ENCODE measurements around the gene DLK1. TPM values are rescaled to one million over a fixed set of nuclear protein-coding genes. Genes with fewer than 3 reads are reported as not detected.

The DLK1 gene
- total RNA-seq, 1 donor from 2014 or later, result not detected

DNA sequence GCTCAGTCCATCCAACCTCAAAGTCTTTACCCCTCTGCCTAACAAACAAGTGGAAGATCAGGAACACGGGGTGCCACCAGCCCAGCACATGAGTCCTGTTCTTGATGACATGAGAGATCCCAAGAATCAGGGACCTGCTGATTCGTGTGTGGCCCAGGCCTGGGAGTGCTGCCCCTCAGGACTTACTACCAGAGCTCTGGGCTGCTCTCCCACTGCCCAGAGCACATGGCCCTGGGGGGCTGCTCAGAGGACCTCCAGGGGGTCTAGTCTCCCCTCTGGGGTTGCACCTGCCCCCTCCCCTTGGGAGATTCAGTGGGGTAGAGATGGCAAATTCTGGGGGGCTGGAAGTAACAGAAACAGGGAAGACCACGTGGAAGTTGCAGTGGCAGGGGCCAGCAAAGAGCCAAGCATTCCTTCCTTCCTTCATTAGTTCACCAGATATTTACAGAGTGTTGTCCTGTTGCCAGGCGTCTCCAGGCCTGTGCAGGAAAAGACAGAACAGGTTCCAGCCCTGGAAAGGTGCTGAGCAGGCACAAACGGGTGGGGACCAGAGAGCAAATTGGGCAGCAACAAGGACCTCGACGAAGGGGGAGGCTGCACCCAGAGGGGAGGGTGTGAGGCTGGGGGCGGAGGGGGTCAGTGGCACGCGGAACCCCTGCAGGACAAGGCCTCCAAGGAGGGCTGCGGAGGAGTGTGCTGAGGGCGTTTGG is 54.1 kb downstream of the DLK1 start:
- H3K4me3 Mint-ChIP-seq, result no peak overlapping the region
- no peaks in the 10 kb centered on the region for H3K27me3 Mint-ChIP-seq
- H3K9me3 Mint-ChIP-seq, result no peaks in the 10 kb centered on the region
- H3K27ac Mint-ChIP-seq, result no peak overlapping the region
- no peak for DNase-seq
- H3K36me3 Mint-ChIP-seq (ENCODE audit: low read depth), result no peaks in the 10 kb centered on the region
- intact Hi-C loops (cut with micrococcal nuclease), result no loop called here
- no peaks in the 10 kb centered on the region for H3K4me1 Mint-ChIP-seq

DNA sequence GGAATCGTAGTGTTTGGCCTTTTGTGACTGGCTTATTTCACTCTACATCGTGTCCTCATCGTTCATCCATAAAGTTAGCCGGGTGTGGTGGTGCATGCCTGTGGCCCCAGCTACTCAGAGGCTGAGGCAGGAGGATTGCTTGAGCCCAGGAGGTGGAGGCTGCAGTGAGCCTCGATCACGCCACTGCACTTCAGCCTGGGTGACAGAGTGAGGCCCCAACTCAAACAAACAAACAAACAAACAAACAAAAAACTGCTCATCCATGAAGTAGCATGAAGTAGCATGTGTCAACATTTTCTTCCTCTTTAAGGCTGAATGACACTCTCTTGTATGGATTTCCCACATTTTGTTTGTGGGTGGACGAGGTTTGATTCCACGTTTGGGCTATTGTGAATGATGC is 55.3 kb downstream of the DLK1 start:
- Mint-ChIP-seq H3K27me3 (no peaks in the 10 kb centered on the region), H3K4me1 (no peaks in the 10 kb centered on the region), H3K9me3 (no peaks in the 10 kb centered on the region), H3K4me3 (no peak overlapping the region), H3K36me3 (ENCODE audit: low read depth) (no peaks in the 10 kb centered on the region), H3K27ac (no peak overlapping the region)
- intact Hi-C loops (cut with micrococcal nuclease), result no loop called here
- no peak for DNase-seq

DNA sequence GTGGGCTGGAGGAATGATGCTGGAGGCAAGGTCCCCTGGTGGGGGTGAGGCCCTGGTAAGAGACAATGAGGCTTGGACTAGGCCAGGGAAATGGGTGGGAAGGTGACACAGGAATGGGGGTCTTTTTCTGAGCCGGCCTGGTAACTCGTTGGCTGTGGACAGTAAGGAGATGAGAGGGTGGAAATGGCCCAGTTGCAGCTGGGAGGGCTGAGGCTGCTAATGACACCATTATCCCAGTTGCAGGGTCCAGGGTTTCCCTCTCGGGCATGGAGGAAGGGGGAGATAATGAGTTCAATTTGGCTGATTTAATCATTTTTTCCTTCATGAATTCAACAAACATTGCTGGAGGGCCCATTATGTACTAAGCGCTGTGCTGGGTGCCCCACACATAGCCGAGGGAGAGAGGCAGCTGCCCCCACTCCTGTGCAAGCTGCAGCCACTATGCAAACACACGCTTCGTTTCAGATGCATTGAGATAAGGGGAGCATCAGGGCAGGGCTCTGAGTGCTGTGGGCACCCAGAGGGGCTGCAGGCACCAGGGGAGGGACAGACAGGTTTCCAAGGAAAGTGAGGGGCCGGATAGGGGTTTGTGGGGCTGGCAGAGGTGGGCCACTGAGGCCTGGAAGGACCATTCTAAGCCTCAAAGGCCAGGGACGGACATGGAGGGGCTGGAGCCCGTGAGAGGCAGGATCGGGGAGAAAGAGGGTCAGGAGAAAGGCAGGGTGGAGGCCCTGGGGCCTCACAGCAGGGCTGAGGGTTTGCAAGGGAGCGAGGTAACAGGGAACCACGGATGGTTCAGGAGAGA is 56.0 kb downstream of the DLK1 start:
- no peaks in the 10 kb centered on the region for H3K9me3 Mint-ChIP-seq
- no peak for DNase-seq
- no peaks in the 10 kb centered on the region for H3K4me1 Mint-ChIP-seq
- intact Hi-C loops (cut with micrococcal nuclease), result no loop called here
- no peaks in the 10 kb centered on the region for H3K36me3 Mint-ChIP-seq (ENCODE audit: low read depth)
- H3K4me3 Mint-ChIP-seq, result no peak overlapping the region
- H3K27ac Mint-ChIP-seq, result no peak overlapping the region
- no peaks in the 10 kb centered on the region for H3K27me3 Mint-ChIP-seq

DNA sequence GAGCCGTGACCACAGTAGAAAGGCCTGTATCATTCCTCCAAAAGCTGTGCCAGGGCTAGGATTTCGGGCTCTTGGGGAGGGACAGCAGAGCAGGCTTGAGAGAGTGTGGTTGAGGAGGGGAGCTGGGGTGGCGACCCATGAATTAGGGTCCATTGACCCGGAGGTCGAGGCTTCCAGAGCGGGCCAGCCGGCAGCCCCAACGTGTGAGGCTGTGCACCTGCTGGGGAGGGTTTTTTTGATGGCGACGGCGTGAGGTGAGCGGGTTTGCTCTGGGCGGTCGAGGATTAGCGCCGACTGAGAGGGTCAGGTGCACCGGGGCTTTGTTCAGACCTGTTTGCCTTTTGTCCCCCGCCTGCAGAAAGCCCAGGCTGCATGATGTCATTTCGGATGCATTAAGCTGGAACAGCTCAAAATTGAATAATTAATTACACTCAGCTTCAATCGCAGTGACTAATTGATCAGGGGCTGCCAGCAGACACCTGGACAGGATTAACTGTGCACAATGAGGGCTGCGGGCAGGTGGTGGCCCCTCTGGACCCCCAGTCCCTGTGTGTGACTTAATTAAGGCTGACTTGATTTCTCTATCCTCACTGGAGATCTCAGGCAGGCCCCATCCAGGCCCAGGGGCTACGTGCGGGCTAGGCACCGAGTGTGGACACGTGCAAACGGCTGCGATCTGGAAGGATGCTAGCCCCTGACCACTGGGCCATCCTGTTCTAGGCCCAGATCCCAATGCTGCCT is 57.1 kb downstream of the DLK1 start:
- Mint-ChIP-seq H3K4me3 (no peak overlapping the region), H3K9me3 (no peaks in the 10 kb centered on the region), H3K36me3 (ENCODE audit: low read depth) (no peaks in the 10 kb centered on the region), H3K27ac (no peak overlapping the region), H3K27me3 (no peaks in the 10 kb centered on the region), H3K4me1 (no peaks in the 10 kb centered on the region)
- no peak for DNase-seq
- intact Hi-C loops (cut with micrococcal nuclease), result no loop called here

DNA sequence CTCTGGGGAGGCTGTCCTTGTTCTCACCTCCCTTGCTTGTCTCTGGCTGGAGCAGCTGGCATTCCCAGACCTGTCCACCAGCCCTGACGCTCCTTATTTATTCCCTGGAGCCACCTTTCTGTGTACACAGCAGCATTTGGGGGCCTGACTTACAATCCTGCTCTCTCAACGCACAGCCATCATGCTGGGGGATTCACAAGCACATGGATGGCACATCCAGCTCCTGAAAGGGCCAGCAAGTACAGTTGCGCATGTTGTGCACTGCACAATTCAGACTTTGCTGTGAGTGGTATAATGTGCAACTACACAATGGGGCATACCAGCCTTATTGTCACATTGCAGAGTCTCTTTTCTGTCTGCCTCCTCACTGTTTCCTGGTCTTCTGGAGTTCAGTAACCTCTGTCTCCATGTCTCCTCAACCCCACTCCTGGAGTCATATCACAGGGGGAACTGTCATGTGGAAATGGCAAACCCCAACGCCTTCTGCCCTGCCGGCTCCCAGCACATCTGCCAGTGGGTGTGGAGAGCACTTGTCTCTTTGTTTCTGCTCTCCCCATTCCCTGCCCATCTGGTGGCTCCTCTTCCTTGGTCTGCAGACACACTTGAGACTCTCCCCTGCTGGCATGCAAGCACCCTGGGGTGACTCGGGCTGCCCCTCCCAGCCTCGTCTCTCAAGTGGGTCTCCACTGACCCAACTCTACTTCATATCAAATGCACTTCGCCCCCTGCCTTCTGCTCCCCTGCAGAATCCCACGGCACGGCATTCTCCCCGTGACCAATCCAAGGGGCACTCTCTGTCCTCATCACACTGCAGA is 58.0 kb downstream of the DLK1 start:
- Mint-ChIP-seq H3K4me1 (no peaks in the 10 kb centered on the region), H3K4me3 (no peak overlapping the region)
- intact Hi-C loops (cut with micrococcal nuclease), result no loop called here

DNA sequence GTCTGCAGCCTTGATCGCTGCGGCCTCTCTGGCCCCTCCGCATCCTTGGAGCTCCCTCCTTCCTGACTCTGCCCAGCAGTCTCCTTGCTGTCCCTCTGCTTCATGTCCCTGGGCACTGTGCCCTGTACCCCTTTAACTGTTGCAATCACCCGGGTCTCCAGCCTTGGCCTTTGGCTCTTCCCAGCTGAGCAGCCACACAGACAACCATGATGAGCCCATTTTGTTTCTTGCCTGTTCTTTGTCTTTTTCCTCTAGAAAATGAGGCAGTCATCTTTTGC is 58.6 kb downstream of the DLK1 start:
- no peak overlapping the region for H3K27ac Mint-ChIP-seq
- no peaks in the 10 kb centered on the region for H3K36me3 Mint-ChIP-seq (ENCODE audit: low read depth)
- intact Hi-C loops (cut with micrococcal nuclease), result no loop called here
- H3K4me1 Mint-ChIP-seq, result no peaks in the 10 kb centered on the region
- no peak overlapping the region for H3K4me3 Mint-ChIP-seq
- no peaks in the 10 kb centered on the region for H3K27me3 Mint-ChIP-seq
- no peaks in the 10 kb centered on the region for H3K9me3 Mint-ChIP-seq
- no peak for DNase-seq

More for the DNA sequence above, 58.0 kb downstream of the DLK1 start:
- Mint-ChIP-seq H3K27ac (no peak overlapping the region), H3K27me3 (no peaks in the 10 kb centered on the region), H3K36me3 (ENCODE audit: low read depth) (no peaks in the 10 kb centered on the region), H3K9me3 (no peaks in the 10 kb centered on the region)
- DNase-seq, result no peak

DNA sequence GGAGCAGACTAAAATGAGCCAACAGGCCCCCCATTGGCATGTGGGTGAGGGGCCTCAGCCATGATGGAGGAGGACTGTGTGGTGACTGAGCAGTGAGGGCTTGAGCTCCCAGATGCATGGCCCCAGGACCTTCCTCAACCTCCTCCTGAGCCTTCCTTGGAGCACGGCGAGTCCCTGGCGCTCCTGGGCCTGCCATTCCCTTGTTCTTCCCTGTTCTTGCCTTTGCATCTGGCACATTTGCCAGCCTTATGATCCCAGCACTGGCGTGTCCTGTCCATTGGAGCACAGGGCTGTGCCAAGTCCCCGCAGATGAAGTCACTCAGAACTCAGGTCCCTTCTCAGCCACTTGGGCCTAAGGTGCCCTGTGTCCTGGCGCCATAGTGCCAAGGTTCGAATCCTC is 58.9 kb downstream of the DLK1 start:
- intact Hi-C loops (cut with micrococcal nuclease), result no loop called here
- no peaks in the 10 kb centered on the region for H3K27me3 Mint-ChIP-seq
- H3K36me3 Mint-ChIP-seq (ENCODE audit: low read depth), result no peaks in the 10 kb centered on the region
- DNase-seq, result no peak
- H3K27ac Mint-ChIP-seq, result no peak overlapping the region
- no peaks in the 10 kb centered on the region for H3K9me3 Mint-ChIP-seq
- no peaks in the 10 kb centered on the region for H3K4me1 Mint-ChIP-seq
- no peak overlapping the region for H3K4me3 Mint-ChIP-seq

DNA sequence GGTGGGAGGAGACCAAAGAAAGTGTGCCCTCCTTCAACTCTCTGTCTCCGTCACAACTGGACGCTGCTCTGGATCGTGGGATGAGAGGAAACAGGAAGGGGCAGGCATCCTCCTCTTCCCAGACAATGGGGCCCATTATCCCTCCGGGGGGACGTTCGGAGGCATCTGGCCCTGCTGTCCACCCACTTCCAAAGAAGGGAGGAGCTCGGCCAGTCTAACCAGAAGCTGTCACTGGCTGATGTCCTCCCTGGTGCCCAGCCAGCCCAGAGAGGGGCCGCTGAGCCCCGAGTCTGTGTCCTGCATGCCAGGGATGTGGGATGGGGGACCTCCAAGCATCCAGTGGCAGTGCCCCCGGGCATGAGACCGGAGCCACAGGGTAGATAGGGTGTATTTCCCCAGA is 59.4 kb downstream of the DLK1 start:
- no peak overlapping the region for H3K4me3 Mint-ChIP-seq
- no peaks in the 10 kb centered on the region for H3K27me3 Mint-ChIP-seq
- H3K9me3 Mint-ChIP-seq, result no peaks in the 10 kb centered on the region
- no peak for DNase-seq
- H3K36me3 Mint-ChIP-seq (ENCODE audit: low read depth), result no peaks in the 10 kb centered on the region
- H3K27ac Mint-ChIP-seq, result no peak overlapping the region
- intact Hi-C loops (cut with micrococcal nuclease), result no loop called here
- no peaks in the 10 kb centered on the region for H3K4me1 Mint-ChIP-seq

DNA sequence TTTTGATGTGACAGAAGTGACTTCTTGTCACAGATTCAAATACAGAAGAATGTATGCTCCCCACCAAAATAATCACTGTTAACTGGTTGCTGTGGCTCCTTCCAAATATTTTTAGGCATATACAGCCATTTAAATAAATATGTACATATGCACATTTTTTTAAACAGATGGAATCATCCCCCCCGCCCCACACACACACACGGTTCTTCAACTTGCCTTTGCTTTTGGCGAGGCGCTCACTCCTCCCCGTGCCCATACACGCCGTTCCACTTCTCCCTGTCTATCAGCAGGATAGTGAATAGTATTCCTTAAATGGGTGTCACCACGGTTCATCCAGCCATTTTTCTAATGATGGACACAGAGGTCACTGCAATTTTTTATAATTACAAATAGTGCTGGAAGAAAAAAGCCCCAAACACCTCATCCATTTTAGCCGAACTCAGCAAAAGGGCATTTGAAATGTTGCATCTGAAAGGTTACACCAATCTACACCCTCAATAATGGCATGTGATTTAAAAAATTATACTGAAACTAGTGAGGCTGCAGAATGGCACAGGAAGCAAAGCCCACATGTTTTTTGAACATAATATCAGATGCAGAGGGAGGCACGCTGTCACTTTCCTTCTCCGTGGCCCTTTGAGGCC is 60.0 kb downstream of the DLK1 start:
- DNase-seq, result no peak
- intact Hi-C loops (cut with micrococcal nuclease), result no loop called here
- no peak overlapping the region for H3K27ac Mint-ChIP-seq
- H3K27me3 Mint-ChIP-seq, result no peaks in the 10 kb centered on the region
- no peak overlapping the region for H3K4me3 Mint-ChIP-seq
- no peaks in the 10 kb centered on the region for H3K36me3 Mint-ChIP-seq (ENCODE audit: low read depth)
- H3K4me1 Mint-ChIP-seq, result no peaks in the 10 kb centered on the region
- H3K9me3 Mint-ChIP-seq, result no peaks in the 10 kb centered on the region

DNA sequence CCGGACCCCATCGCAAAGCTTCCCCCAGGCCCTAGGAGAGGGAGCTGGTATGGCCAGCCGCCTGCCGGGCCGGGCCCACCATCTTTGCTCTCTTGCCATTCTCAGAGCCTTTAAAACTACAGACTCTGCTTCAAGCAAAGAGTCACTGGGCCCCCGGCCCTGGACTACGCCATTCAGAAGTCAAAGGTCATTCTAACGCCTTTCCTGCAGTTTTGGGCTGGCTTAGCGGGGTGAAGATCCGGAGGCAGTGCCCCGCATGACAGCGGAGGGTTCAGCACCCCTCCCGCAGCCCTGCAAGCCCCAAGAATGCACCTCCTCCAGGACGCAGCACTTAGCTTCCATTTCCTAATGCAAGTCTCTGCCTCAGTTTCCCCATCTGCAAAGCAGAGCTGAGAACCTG is 61.0 kb downstream of the DLK1 start:
- intact Hi-C loops (cut with micrococcal nuclease), result no loop called here
- H3K9me3 Mint-ChIP-seq, result no peaks in the 10 kb centered on the region
- no peak overlapping the region for H3K27ac Mint-ChIP-seq

More for the DNA sequence above, 61.0 kb downstream of the DLK1 start:
- peaks cover 2% of the 10 kb centered on the region for H3K27me3 Mint-ChIP-seq
- DNase-seq, result no peak
- no peak overlapping the region for H3K4me3 Mint-ChIP-seq
- no peaks in the 10 kb centered on the region for H3K36me3 Mint-ChIP-seq (ENCODE audit: low read depth)
- H3K4me1 Mint-ChIP-seq, result no peaks in the 10 kb centered on the region

Other genes starting within 250 kb of the DLK1 start
- 3.0 and 4.8 TPM in 2 replicates for gene BEGAIN, start 139.5 kb upstream of the DLK1 start, total RNA-seq
- gene MEG3, start 99.2 kb downstream of the DLK1 start, total RNA-seq, result not detected in 2 replicates
- gene RTL1, start 176.8 kb downstream of the DLK1 start, total RNA-seq, result not detected in 2 replicates

Measured in activated CD4-positive, alpha-beta T cell treated with anti-CD3 and anti-CD28 coated beads, Interleukin-2, amount 10 ng/mL, durations not matched to agents 24 days and 14 days (primary cell).